SIG-M5 (cell line): ENCODE measurements around the gene FREM1.

ENCODE experiments used
- DNase-seq: peaks from one replicate; lab custom pipeline; 2025; lab: John Stamatoyannopoulos, UW

Gene FREM1

DNA sequence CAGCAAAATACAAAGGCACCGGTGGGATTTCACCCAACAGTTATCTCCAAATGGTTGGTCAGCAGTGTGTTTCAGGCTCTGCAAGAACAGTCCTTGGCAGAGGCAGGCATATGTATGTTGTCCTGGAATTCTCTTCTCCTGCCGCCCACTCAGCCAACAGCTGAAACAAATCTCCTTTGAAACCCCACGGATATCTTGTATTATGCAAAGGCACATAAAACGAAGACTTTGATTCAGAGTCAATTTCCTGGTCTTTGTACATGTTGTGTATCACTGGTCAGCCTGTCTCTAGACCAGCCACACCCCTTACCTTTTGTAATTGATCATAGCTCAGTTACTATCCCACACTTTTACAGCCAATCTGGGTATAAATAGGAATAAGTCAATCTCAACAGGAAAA is 29.2 kb downstream of the FREM1 start:
- no peak for DNase-seq

DNA sequence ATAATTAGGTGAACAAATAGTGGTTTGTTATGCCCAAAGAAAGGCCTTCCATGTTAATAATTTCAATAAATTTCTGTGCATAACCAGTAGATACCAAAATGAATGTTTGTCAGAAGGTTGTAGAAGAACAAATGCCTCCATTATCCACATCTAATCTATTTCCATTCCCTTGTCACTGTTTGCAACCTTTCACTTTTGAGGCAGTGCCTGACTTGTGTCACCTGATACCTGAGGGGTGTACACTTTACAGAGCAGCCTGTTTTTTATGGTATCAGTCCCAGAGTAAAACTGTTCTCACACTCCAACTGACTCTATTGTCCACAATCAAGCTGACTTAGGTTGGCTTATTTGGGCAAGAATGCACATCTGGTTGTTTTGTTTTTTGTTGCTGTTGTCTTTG is 40.1 kb downstream of the FREM1 start:
- no peak for DNase-seq

DNA sequence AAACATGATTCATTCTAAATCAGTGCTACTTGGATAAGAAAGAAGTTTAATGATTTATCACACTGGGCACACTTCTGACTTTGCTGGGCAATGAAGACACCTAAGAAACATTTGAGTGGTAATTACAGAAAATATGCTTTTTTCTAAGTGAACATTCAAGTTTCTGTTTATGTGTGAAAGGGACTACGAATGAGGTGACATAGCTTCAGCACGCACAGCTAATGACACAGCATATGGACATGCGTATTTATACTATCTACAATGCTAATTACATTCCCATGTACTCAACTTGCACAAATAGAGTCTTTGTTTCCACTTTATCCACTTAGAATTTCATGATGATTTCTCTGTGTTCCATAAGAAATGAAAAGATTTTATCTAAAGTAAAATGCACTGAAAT is 40.6 kb downstream of the FREM1 start:
- no peak for DNase-seq

DNA sequence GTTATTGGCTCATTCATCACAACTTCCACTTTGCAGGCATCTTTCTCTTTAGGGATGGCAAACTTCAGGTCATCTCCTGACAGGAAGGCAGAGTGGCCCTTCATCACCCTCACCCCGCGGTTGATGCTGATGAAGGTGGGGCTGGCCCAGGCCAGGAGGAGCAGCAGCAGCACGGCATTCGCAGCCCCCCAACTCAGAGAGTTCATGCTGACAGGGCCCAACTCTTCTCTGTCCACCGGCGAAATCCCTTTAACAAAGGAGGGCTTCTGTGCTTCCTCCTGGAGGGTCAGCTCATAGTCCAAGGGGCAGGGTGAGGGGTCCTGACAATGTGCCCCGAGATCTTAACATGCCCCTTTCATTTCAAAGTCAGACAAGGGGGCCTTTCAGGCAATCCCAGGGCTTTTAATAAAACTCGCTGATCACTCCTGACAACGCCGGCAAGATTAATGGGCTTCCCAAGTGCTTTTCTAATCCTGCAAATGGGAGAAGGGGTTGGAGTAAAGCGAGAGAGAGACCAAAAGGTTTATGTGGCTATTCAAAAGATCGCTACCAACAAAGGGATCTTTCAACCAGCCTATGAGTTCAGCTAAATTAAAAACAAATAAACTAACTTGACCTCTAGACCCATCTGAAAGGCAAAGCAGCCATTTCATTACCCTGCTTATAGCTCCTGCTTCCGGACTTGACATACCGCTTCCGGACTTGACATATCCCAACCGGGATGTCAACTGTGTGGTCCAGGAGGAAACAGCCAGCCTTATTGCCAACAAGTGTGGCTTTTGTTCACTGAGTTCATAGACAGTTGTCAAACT is 41.2 kb downstream of the FREM1 start:
- DNase-seq: no peak

DNA sequence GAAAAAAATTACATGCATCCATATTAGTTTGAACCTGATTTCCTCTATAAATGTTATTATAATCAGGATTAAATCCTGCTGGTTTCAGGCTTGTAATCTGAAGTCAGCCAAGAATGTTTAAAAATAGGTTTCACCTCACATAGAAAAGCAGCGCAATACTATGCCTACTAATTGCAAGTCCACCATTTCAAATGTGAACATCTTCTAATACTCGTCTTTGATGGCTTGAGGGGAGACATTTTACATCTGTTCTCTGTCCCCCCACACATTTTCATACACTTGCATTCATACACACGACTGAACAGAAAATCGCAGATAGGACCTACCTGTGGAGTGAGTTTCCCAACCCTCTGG is 41.8 kb downstream of the FREM1 start:
- DNase-seq: no peak

DNA sequence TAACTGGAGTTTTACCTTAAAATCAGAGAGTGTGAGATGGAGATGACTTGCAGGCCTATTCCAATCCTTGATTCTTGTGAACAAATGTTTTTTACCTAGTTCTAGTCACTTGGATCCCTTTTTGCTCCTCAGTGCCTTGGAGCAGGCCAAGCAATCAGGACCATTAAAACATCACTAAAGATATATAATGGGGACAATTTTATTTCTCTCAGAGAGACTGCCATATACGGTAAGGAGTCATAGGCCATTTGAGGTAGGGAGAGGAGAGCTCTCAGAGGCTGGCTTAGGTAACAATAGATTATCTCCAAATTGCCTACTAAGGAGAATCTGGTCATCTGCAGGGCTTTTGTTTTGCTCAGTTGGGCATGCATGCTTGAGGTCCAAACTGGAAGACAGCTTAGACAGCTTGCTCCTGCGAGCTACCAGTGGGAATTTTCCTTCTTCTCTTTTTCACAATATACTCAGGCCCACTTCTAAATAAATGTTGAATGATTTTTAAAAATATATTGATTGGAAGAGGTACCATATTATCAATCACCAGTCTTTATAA is 44.0 kb downstream of the FREM1 start:
- no peak for DNase-seq

DNA sequence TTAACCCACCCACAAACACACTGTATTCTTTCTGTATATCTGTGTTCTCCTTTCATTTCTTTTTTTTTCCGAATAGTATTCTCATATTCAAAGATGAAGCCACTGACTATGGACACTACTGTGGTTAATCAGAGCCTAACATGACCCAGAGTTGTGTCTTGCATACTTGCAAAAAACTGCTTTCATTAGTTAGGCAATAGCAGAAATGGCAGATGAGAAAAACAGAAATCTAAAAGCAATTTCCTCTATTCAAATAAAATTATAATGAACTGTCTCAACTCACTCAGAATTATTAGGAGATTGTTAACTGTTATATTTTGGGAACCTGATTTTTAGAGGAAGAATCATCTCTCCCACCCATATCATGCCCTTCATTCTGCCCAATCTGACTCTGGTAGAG is 45.9 kb downstream of the FREM1 start:
- no peak for DNase-seq

DNA sequence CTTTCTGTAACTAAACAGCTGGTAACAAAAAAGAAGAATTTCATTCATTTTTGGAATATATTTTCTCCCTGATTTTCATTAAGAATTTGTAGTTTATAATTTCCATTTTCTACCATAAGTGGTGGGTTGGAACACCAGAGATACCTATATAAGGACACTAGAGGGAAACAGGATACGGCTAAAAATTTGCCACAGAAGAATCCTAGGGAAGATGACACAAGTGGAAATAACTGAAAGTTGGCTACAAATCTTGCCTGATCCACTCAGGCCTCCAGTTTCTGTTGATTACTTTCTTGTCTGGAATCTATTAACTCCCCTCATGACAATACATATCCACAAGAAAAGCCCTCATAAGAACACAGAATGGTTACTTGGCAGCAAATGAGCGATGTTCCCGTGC is 46.8 kb downstream of the FREM1 start:
- no peak for DNase-seq

DNA sequence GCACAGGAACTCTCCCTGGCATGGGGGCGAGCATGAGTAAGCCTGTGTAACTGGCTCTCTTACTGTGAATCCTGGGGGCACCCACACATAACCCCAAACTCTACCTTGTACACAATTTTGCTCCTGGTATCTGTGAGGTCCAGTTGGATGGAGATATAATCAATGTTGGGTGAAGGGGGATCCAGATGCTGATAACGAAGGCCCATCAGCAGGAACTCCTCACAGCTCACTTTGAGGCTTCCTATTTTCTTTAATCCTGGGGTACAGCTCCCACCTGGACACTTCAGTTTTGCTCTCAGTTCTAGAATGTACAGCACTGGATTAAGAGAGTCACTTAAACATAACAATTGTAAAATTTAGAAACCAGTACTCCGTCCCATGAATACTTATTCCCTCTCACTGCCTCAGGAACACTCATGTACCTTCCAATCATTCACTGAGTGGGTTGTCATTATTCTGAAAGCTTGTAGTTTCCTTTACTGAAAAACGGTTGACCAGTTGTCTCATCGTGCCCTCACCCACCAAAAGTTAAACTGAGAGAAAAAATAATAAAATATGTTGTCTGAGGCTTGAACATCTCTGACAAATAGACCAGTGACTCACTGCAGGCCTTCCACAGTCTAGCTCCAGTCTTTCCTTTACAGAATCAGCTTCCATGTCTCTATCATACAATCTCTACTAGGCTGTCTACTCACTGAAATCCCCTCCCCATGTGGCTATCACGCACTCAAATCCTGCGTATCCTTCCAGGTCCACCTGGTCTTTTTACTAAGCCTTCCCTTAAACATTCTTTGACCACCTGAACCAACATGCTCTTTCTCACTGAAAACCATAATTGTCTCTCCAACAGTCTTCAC is 52.6 kb downstream of the FREM1 start:
- DNase-seq: no peak

DNA sequence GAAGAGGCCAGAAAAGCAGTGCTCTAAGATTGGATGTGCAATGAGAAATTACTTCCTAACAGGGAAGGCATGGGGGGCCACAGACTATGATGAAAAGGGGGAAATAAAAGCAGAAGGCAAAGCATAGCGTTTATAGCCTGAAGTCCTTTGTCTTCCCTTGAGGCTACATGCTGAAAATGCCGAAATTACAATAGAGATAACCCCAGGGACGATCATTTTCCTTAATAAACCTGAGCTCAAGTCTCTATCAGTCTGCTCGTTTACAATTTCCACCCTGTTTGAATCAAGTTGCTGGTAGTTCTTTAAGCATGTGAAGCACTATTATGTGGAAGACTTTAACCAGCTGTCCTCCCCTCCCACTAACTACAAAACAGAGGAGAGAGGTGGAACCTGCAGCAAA is 60.4 kb downstream of the FREM1 start:
- DNase-seq: no peak

DNA sequence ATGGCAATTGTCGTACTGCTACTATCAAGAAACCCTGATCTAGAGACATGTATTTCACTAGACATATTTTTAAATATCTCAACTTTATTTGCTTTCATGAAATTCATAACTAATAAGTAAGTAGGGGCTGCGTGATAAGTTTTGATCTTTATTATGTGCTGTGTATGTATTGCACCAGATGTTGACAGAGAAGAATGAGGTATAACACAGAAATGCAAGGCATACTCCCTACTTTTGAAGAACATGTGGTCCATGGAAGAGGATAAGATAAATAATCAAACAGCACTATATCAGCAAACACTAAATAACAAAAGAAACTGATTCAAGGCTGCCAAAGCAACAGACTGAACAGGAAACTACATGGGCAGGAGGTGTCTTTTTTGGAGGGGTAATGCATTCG is 60.9 kb downstream of the FREM1 start:
- DNase-seq: no peak

DNA sequence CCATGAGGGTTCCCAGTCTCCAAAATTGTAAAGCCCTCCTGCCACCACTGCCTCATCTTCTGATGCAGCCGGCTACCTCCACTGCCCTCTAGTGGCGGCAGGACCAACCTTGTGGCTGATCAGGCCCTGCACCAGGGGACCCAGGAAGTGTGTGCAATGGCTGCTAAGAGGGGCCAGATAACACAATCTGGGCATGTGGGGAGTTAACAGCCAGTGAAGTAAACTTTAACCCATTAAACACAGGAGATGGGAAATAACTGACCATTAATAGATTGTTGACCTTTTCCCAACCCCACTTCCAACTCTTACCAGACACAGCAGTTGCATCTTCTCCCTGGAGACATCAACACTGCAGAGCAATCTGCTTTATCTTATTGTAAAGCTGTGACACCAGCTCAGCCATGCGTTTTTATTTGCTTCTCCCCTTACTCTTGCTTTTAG is 63.3 kb downstream of the FREM1 start:
- no peak for DNase-seq

DNA sequence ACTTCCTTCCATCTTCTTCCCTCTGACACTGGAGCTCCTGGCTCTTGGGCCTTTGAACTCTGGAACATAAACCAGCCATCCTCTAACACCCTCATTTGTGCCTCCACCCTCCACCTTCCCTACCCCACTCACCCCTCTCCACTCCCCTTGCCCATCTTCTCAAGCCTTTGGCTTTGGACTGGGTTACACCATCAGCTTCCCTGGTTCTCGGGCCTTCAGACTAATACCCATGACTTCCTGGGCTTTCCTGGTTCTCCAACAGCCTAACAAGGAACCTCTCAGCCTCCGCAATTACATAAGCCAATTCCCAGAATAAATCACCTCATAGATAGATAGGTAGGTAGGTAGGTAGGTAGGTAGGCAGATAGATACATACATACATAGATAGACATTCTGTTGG is 67.1 kb downstream of the FREM1 start:
- no peak for DNase-seq

DNA sequence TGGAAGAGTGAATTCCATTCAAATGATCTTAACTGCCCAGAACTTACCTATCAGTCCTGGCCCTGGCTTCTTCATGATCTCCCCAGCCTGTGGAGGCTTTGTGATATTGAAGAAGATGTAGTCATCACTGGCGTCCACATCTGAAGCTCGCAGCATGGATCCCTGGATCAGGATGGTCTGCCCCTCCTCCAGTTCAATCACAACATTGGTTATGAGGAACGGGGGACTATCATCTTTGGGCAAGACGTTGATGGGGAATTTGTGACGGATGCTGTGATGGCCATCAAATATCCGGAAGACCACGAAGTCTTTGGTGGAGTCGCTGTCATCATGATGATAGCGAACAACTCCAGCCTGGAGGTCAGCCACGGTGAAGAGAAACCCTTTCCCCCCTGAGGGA is 68.0 kb downstream of the FREM1 start:
- no peak for DNase-seq

DNA sequence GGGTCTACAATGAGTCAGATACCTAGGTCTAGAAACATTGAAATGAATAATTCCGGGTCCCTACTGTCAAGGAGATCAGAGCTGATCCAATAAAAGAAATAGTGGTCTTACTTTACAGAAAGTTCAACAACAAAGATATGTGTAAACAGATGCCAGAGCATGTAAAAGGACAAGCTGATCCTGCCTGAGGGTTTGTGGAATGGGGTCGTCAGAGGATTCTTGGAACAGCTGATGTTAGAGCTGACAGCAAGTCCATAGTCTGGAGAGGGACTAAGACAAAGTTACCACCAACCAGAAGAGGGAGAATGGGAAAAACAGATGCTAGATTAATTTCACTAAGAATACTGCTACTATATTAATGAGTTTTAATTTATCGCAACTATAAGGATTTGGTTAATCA is 71.5 kb downstream of the FREM1 start:
- DNase-seq: no peak

DNA sequence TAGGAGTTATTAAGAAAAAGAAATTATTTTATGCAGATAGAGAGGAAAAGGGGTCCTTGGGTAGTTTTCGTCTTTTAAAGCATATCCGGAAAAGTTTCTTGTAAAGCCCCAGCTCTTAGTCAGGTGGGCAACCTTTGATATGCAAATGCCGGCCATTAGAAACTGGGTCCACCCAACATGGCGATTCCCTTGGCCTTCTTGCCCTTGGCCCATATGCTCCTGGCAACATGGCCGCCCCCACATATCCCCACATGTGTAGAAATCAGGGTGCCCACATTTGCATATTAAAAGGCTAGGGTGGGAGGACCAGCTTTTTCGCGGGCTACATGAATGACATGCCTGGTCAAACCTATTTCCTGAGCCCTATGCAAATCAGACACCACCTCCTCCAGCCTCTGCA is 73.3 kb downstream of the FREM1 start:
- no peak for DNase-seq

DNA sequence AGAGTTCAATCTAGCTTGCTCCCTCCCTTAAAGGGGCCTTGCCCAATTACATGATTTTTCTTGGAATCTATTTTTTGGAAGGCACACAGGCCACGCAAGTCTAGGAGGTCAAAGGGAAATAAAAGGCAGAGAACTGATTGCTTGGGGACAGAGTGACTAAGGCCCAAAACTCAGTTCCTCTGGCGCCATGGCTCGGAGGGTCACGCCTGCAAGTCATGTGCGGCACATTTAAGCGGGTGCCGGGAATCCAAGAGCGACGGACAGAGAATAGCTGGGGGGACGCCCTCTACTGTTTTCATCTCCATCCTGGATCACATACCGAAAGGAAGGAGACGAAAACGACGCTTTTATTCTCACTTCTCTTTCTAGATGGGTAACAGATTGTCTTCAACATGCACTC is 78.6 kb downstream of the FREM1 start:
- no peak for DNase-seq

DNA sequence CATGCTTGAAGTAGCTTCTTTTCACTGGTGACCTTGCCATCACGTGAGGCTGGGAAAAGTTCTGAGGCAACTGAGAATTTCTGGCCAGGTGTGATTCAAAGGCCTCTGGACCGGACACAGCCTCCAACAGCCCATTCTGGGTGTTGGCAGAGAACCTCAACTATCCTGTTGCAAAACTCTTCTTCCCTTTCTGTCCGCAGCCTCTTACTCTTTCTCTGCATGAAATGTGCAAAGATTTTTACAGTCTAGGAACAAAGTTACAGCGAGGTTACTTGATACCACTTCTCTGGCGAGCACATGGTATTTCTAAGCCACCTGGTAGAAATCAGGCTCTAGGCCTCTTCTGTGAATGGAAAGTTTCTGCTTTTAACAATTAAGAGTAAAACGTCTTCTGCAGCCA is 79.2 kb downstream of the FREM1 start:
- DNase-seq: no peak

DNA sequence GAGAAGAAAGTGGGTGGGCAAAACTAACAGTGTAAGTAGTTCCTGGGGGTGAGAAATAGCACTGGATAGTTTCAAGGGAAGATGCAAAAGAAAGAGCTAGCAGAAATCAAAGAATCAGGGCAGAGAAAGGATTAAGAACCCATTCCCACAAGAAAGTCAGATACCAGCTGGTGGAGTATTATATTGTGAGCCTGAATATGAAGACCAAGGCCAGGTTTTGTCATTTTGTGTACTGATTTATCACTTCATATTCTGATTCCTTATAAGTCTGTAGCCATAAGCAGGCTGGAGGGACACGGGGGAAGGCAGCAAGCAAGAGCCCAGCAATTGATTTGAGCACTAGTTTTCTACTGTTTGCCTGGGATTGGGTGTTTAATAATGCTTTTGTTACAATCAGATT is 80.2 kb downstream of the FREM1 start:
- DNase-seq: no peak

DNA sequence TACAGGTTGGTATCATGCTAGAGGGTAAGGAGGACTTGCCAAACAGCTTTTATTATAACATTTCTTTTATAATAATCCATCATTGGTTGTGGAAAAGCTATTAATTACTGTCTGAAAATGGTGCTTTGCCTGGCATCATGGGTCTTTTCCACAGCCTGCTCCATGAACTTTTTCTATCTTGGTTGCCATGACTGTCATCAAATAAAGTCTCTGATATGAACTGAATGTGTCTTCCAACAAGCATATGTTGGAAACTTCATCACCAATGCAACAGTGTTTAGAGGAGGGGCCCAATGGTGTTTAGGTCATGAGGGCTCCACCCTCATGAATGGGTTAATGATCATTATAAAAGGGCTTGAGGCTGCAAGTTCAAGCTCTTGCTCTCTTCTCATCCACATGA is 81.0 kb downstream of the FREM1 start:
- no peak for DNase-seq

DNA sequence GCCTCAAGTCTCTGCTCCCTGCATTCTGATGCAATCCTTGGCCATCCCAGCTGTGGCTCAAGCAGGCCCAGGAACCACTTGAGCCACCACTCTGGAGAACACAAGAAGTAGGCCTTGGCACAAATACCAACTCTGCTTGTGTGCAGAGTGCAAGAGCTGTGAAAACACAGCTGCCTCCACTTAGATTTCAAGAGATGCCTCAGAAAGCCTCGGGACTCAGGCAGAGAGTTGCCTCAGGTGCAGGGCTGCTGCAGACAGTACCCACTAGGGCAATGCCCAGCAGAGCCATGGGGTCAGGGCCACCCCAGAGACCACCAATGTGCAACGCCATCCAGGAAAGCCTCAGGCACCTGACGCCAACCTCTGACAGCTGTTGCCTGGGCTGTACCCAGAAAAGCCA is 82.4 kb downstream of the FREM1 start:
- no peak for DNase-seq

DNA sequence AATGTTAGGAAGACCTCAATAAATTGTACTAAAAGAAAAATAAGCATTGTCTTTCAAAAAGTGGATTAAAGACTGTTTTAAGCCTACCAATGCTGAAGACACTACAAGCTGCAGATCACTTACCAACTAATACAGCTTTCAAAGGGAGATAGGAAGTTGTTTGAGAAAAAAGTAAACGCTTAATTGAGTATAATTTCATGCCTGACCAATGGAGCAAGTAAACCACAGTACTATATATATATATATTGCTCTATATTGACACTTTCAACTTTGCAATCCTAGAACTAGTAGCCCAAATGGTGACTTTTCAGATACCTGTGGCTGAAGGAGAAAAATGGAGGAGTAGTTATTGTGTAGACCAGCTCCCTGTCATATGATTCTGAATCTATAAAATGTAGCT is 85.7 kb downstream of the FREM1 start:
- no peak for DNase-seq

DNA sequence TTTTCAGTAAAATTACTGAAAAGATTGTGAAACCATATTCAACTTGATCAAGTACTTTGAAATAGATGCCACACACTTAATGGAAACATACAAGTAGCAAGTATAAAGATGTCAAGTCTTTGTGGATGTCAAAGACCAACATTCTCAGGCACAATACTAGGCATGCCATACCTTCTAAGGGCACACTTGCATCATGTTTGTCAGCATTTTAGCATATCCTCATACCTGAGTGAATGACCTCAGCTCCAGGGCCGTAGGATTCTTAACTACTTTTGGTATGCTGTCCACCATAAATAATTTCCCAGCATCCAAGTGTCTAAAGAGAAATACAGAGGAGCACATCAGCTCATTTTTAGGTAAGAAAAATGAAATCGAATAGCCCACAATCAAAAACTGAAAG is 86.4 kb downstream of the FREM1 start:
- DNase-seq: no peak
